Loucy (cell line): ENCODE results near the gene FANCC.

Experiments used
- H2AFZ ChIP-seq: fragments of 200-600 bp; sonication (generic); 2 replicates; pipeline ENCODE4 v1.6.0; 2016; ENCODE audit warnings: antibody characterized with exemption, mild to moderate bottlenecking, low read length, moderate library complexity
- H3F3A ChIP-seq: fragments of 200-600 bp; 2 replicates; pipeline ENCODE4 v1.6.0; 2016; ENCODE audit warnings: antibody characterized with exemption, low read depth, mild to moderate bottlenecking
- H3K27me3 ChIP-seq: fragments of 200-600 bp; sonication (generic); 2 replicates; pipeline ENCODE4 v1.6.1; 2014; ENCODE audit warnings: low read length, mild to moderate bottlenecking; ENCODE audit not compliant: insufficient read depth, poor library complexity, severe bottlenecking
- H3K36me3 ChIP-seq: fragments of 200-600 bp; sonication (generic); 2 replicates; pipeline ENCODE4 v1.6.1; 2016; ENCODE audit warnings: low read length; ENCODE audit not compliant: insufficient read depth
- H3K4me1 ChIP-seq: fragments of 200-600 bp; sonication (generic); 2 replicates; pipeline ENCODE4 v1.5.1; 2014; ENCODE audit warnings: low read length, mild to moderate bottlenecking; ENCODE audit not compliant: insufficient read depth, poor library complexity, severe bottlenecking
- H3K4me2 ChIP-seq: fragments of 200-600 bp; sonication (generic); 2 replicates; pipeline ENCODE4 v1.6.0; 2014; ENCODE audit warnings: antibody characterized with exemption, low read length, low read depth, mild to moderate bottlenecking; ENCODE audit not compliant: poor library complexity, severe bottlenecking
- H3K4me3 ChIP-seq: fragments of 200-600 bp; sonication (generic); 2 replicates; pipeline ENCODE4 v1.5.1; 2014; ENCODE audit warnings: low read length, mild to moderate bottlenecking, mixed read lengths; ENCODE audit not compliant: poor library complexity, severe bottlenecking
- H3K79me2 ChIP-seq: fragments of 200-600 bp; sonication (generic); 2 replicates; pipeline ENCODE4 v1.6.1; 2014; ENCODE audit warnings: low read length; ENCODE audit not compliant: insufficient read depth
- H3K9ac ChIP-seq: fragments of 200-600 bp; sonication (generic); 2 replicates; pipeline ENCODE4 v1.6.0; 2014; ENCODE audit warnings: mild to moderate bottlenecking, low read depth, low read length, moderate library complexity; ENCODE audit not compliant: poor library complexity, severe bottlenecking
- H3K9me2 ChIP-seq: fragments of 200-600 bp; sonication (generic); replicated peaks from 2 replicates; pipeline ENCODE4 v1.6.1; 2016; ENCODE audit warnings: low read depth, low read length, mixed read lengths
- H3K9me3 ChIP-seq: fragments of 200-600 bp; sonication (generic); 2 replicates; pipeline ENCODE4 v1.6.1; 2014; ENCODE audit warnings: mild to moderate bottlenecking, antibody characterized with exemption, low read length, low read depth; ENCODE audit not compliant: insufficient read depth
- H4K20me1 ChIP-seq: fragments of 200-600 bp; sonication (generic); 2 replicates; pipeline ENCODE4 v1.6.0; 2014; ENCODE audit warnings: antibody characterized with exemption, low read length, mild to moderate bottlenecking; ENCODE audit not compliant: insufficient read depth, poor library complexity, severe bottlenecking
- EZH2phosphoT487 ChIP-seq: fragments of 200-600 bp; IDR thresholded peaks from 2 replicates; pipeline ENCODE4 v1.6.1; 2018; ENCODE audit warnings: antibody characterized with exemption, mild to moderate bottlenecking, moderate library complexity, borderline replicate concordance
- TF ChIP-seq, protein P1 (sequence below): fragments of 200-600 bp; sonication (generic); conservative IDR thresholded peaks from 2 replicates; pipeline ENCODE4 v1.5.1; 2014; ENCODE audit warnings: mild to moderate bottlenecking, antibody characterized with exemption, low read length

FANCC gene

DNA sequence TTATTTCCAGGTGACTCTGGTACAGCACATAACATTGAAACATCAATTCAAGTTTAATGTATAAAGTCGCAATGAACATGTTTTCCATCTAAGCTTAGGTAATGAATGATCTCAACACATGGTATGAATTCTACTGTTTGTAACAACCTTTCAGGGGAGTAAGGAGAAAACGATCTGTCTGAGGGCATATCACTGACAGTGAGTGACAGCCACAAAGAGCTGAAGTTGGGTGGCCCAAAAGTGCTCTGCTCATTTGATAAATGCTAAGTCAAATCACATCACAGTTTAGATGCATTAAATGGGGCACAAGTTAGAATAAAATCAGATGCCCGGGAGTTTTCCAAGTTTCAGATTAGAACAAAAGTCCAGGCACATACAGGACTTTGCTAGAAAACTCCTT, 1.2 kb downstream of the FANCC start:
- Histone ChIP-seq H3K4me1 (peaks cover 46% of the 10 kb centered on the region), H4K20me1 (no peaks in the 10 kb centered on the region), H2AFZ (peak overlapping the region; percentile 96), H3K79me2 (peaks cover 52% of the 10 kb centered on the region), H3F3A (0 out of 2 replicates have a peak, but pooled peaks cover 2% of the 10 kb centered on the region), H3K27me3 (no peaks in the 10 kb centered on the region), H3K4me2 (peak overlapping the region; percentile 84), H3K4me3 (peak overlapping the region; percentile 92), H3K36me3 (no peaks in the 10 kb centered on the region), H3K9ac (peak overlapping the region; percentile 94), H3K9me2 (no peaks in the 10 kb centered on the region), H3K9me3 (no peaks in the 10 kb centered on the region)
- no peak for TF ChIP-seq EZH2phosphoT487
- TF ChIP-seq, protein P1, sequence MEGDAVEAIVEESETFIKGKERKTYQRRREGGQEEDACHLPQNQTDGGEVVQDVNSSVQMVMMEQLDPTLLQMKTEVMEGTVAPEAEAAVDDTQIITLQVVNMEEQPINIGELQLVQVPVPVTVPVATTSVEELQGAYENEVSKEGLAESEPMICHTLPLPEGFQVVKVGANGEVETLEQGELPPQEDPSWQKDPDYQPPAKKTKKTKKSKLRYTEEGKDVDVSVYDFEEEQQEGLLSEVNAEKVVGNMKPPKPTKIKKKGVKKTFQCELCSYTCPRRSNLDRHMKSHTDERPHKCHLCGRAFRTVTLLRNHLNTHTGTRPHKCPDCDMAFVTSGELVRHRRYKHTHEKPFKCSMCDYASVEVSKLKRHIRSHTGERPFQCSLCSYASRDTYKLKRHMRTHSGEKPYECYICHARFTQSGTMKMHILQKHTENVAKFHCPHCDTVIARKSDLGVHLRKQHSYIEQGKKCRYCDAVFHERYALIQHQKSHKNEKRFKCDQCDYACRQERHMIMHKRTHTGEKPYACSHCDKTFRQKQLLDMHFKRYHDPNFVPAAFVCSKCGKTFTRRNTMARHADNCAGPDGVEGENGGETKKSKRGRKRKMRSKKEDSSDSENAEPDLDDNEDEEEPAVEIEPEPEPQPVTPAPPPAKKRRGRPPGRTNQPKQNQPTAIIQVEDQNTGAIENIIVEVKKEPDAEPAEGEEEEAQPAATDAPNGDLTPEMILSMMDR, result no peak

DNA sequence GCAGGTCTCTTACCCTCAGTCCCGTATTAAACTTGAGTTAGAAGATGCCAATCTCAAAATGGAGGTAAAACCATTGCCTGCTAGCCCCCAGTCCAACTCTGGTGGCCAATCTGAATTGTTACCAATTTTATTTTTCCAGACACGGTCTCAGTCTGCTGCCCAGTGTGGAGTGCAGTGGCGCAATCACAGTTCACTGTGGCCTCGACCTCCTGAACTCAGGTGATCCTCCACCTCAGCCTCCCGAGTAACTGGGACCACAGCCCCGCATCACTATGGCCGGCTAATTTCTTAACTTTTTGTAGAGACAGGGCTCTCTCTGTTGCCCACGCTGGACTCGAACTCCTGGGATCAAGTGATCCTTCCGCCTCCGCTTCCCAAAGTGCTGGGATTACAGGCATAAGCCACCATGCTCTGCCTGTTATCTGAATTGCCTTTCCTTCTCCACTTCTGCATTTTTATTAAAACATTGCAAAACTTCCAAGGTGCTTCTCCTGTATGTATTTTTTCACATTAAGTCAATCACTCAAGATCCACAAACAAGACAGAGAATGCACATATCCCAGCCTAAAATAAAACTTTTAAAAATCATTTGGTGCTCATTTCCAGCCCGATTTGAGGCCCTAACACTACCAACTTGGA, 2.3 kb downstream of the FANCC start:
- H3K4me3 ChIP-seq, result peak overlapping the region; percentile 92
- H3K36me3 ChIP-seq, result no peaks in the 10 kb centered on the region
- no peaks in the 10 kb centered on the region for H3K9me3 ChIP-seq
- H3K4me1 ChIP-seq, result peaks cover 46% of the 10 kb centered on the region
- peak overlapping the region; percentile 84 for H3K4me2 ChIP-seq
- H3K9me2 ChIP-seq, result no peaks in the 10 kb centered on the region
- H3K27me3 ChIP-seq, result no peaks in the 10 kb centered on the region
- peaks cover 60% of the 10 kb centered on the region for H3K79me2 ChIP-seq
- H3K9ac ChIP-seq, result peak overlapping the region; percentile 94
- no peaks in the 10 kb centered on the region for H4K20me1 ChIP-seq
- TF ChIP-seq EZH2phosphoT487, result no peak
- TF ChIP-seq, protein P1, result no peak
- no peak overlapping the region for H2AFZ ChIP-seq
- H3F3A ChIP-seq, result 0 out of 2 replicates have a peak, but pooled peaks cover 2% of the 10 kb centered on the region

GRCh38 chr9:95313010-95313498, 4.5 kb downstream of the FANCC start:
- Histone ChIP-seq H4K20me1 (no peaks in the 10 kb centered on the region), H3K9me2 (no peaks in the 10 kb centered on the region), H3K9ac (no peak overlapping the region), H3K79me2 (peaks cover 73% of the 10 kb centered on the region), H3K27me3 (no peaks in the 10 kb centered on the region), H3F3A (0 out of 2 replicates have a peak, but pooled peaks cover 2% of the 10 kb centered on the region), H3K4me1 (peaks cover 42% of the 10 kb centered on the region), H3K4me2 (peak overlapping the region; percentile 84), H3K36me3 (no peaks in the 10 kb centered on the region), H2AFZ (no peak overlapping the region), H3K4me3 (no peak overlapping the region), H3K9me3 (no peaks in the 10 kb centered on the region)
- no peak for TF ChIP-seq EZH2phosphoT487
- TF ChIP-seq, protein P1, result no peak
